H1 (cell line): ENCODE data around the gene SKAP2.

Experiments used
- CTCF ChIP-seq, 3 experiments: IDR thresholded peaks; 1 replicate in 2 of 3; 2 replicates in 1 of 3; pipeline versions ENCODE4 v1.5.1 to v1.6.1; 2011; ENCODE audit warnings: low read length in 3 of 3, mild to moderate bottlenecking in 3 of 3, inconsistent platforms in 2 of 3, low read depth in 1 of 3, moderate library complexity in 1 of 3; ENCODE audit not compliant: insufficient read depth in 1 of 3; ENCODE audit errors: control extremely low read depth in 1 of 3
- USF2 ChIP-seq: IDR thresholded peaks from 2 replicates; pipeline ENCODE4 v1.6.1; 2011; ENCODE audit warnings: low read length, improper control_type of control experiment

- TF ChIP-seq CTCF (IDR thresholded peaks at IDR 0.05; ENCODE audit: control extremely low read depth in 1 of 3, insufficient read depth in 1 of 3, low read depth in 1 of 3, low read length in 3 of 3) (no peak), USF2 (no peak)
Observed at GRCh38 chr7:26630361-26630760, 234.0 kb downstream of the SKAP2 start.
